CD4-positive, CD25-positive, alpha-beta regulatory T cell (primary cell): ENCODE measurements around the gene GREM2. TPM values are rescaled to one million over a fixed set of nuclear protein-coding genes. Genes with fewer than 3 reads are reported as not detected.
A peak's percentile ranks its signal among the peaks of the same experiment; 100 is the strongest.

Experiments used
- ATAC-seq, 2 donors: fragments of 150-1000 bp; cut with Tn5 transposase; one replicate each; pipeline ENCODE4 v1.10.0; 2021; ENCODE audit warnings: low read depth in 2 of 2, moderate number of reproducible peaks in 2 of 2, moderate library complexity in 1 of 2
- DNase-seq, 3 donors: peaks; one replicate each; pipeline versions ENCODE4 v3.0.0 to v3.0.0-alpha.2; 2012 to 2022; ENCODE audit warnings: mixed read lengths in 1 of 3
- H3K27ac ChIP-seq: one replicate; pipeline ENCODE4 v1.7.0; 2013; ENCODE audit warnings: mild to moderate bottlenecking, low read length; ENCODE audit not compliant: insufficient read depth, poor library complexity, severe bottlenecking
- H3K27me3 ChIP-seq: one replicate; pipeline ENCODE4 v1.7.0; 2013; ENCODE audit warnings: low read length; ENCODE audit not compliant: control insufficient read depth, insufficient read depth
- H3K36me3 ChIP-seq: one replicate; pipeline ENCODE4 v1.7.0; 2013; ENCODE audit warnings: mild to moderate bottlenecking, low read length, moderate library complexity; ENCODE audit not compliant: control insufficient read depth, insufficient read depth
- H3K4me1 ChIP-seq: 2 replicates; pipeline ENCODE4 v1.7.0; 2013; ENCODE audit warnings: mild to moderate bottlenecking, low read length; ENCODE audit not compliant: insufficient read depth, control insufficient read depth, poor library complexity, severe bottlenecking
- H3K4me3 ChIP-seq: one replicate; pipeline ENCODE4 v1.7.0; 2013; ENCODE audit warnings: low read depth, mild to moderate bottlenecking, low read length, moderate library complexity
- H3K9me3 ChIP-seq, 2 experiments: 1 replicate in 1 of 2; 2 replicates in 1 of 2; pipeline ENCODE4 v1.7.0; 2013; ENCODE audit warnings: low read length in 2 of 2, mild to moderate bottlenecking in 1 of 2, moderate library complexity in 1 of 2; ENCODE audit not compliant: control insufficient read depth in 2 of 2
- H3K27ac Mint-ChIP-seq, 3 donors: one replicate each; pipeline ENCODE4 v1.8.0; 2020 to 2022; ENCODE audit warnings: mild to moderate bottlenecking in 3 of 3, mixed read lengths in 3 of 3, moderate library complexity in 2 of 3
- H3K27me3 Mint-ChIP-seq: one replicate; pipeline ENCODE4 v1.8.0; 2022; ENCODE audit warnings: mild to moderate bottlenecking, mixed read lengths
- H3K36me3 Mint-ChIP-seq: one replicate; pipeline ENCODE4 v1.8.0; 2020; ENCODE audit warnings: mixed read lengths
- H3K4me1 Mint-ChIP-seq, 4 donors: one replicate each; pipeline ENCODE4 v1.8.0; 2020 to 2022; ENCODE audit warnings: mixed read lengths in 4 of 4, mild to moderate bottlenecking in 1 of 4
- H3K4me3 Mint-ChIP-seq, 4 donors: one replicate each; pipeline ENCODE4 v1.8.0; 2020 to 2022; ENCODE audit warnings: mild to moderate bottlenecking in 4 of 4, mixed read lengths in 4 of 4, moderate library complexity in 3 of 4
- H3K9me3 Mint-ChIP-seq, 7 donors: one replicate each; pipeline ENCODE4 v1.8.0; 2020 to 2022; ENCODE audit warnings: mixed read lengths in 7 of 7, mild to moderate bottlenecking in 3 of 7, moderate library complexity in 2 of 7
- polyA plus RNA-seq, 4 donors: library from polyadenylated mRNA; unstranded; fragments of 300-500 nt; fragmentation: Illumina TruSeq; gene quantifications; one replicate each; pipeline ENCODE4 v1.2.3, GENCODE V29; 2021
- total RNA-seq: library from RNA; stranded (reverse); gene quantifications from one replicate; pipeline ENCODE4 v1.2.3, GENCODE V29; 2022

GREM2 gene
- total and polyA plus RNA-seq, 5 donors from 2014 or later, result not detected

DNA sequence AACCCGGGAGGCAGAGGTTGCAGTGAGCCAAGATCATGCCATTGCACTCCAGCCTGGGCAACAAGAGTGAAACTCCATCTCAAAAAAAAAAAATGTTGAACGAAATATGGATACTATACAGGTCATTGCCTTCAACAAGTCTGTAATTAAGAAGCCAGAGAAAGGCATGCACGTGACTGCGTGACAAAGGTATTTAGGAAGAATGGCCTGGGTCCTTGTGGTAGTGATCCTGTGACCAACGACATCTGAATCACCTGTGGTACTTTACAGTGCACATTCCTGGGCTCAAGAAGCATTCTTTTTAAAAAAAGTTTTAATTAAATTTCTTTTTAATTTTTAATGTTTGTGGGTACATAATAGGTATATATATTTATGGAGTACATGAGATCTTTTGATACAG lies 115.0 kb downstream of the GREM2 start:
- Histone ChIP-seq H3K4me3 (no peak overlapping the region), H3K9me3 (peaks cover 0 to 4% of the 10 kb centered on the region in 2 experiments), H3K4me1 (no peaks in the 10 kb centered on the region), H3K27ac (no peak overlapping the region), H3K36me3 (no peaks in the 10 kb centered on the region), H3K27me3 (no peaks in the 10 kb centered on the region)
- Mint-ChIP-seq H3K27ac (no peak overlapping the region), H3K4me1 (no peaks in the 10 kb centered on the region), H3K27me3 (no peaks in the 10 kb centered on the region), H3K9me3 (peaks cover 0 to 22% (median 3%) of the 10 kb centered on the region in 7 donors), H3K4me3 (peak overlapping the region in 1 of 4 donors; percentile 45), H3K36me3 (no peaks in the 10 kb centered on the region)
- DNase-seq (no peak), ATAC-seq (no peak)

- H3K9me3 Mint-ChIP-seq, result peaks cover 0 to 25% (median 4%) of the 10 kb centered on the region in 7 donors
- DNase-seq (no peak), ATAC-seq (no peak)
- H3K9me3 ChIP-seq, result peaks cover 0 to 4% of the 10 kb centered on the region in 2 experiments
- H3K27me3 ChIP-seq, result no peaks in the 10 kb centered on the region
- H3K36me3 ChIP-seq, result no peaks in the 10 kb centered on the region
- no peak overlapping the region for H3K4me3 ChIP-seq
- H3K4me1 ChIP-seq, result no peaks in the 10 kb centered on the region
- H3K27ac Mint-ChIP-seq, result no peak overlapping the region
- H3K4me3 Mint-ChIP-seq, result peak overlapping the region in 1 of 4 donors; percentile 45
- no peaks in the 10 kb centered on the region for H3K4me1 Mint-ChIP-seq
- no peak overlapping the region for H3K27ac ChIP-seq
- H3K27me3 Mint-ChIP-seq, result no peaks in the 10 kb centered on the region
- no peaks in the 10 kb centered on the region for H3K36me3 Mint-ChIP-seq
These were observed 115.6 kb downstream of the GREM2 start for GRCh38 chr1:240496356-240496755.

DNA sequence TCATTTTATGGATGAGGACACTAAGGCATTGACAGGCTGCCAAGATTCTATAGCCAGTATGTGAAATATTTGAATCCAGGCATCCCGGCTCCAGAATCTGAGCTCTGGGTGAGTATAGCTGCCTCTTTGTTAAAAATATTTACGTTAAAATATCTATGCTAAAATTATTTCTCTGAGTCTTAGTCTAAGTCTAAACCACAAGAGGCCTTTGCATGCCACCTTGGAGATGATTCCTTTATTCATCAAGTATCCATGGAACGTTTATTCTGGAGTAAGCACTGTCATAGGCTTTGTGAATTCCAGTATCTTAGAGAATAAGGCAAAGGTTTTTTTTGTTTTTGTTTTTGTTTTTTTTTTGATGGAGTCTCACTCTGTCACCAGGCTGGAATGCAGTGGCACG lies 116.4 kb downstream of the GREM2 start:
- H3K4me3 Mint-ChIP-seq, result no peak overlapping the region

DNA sequence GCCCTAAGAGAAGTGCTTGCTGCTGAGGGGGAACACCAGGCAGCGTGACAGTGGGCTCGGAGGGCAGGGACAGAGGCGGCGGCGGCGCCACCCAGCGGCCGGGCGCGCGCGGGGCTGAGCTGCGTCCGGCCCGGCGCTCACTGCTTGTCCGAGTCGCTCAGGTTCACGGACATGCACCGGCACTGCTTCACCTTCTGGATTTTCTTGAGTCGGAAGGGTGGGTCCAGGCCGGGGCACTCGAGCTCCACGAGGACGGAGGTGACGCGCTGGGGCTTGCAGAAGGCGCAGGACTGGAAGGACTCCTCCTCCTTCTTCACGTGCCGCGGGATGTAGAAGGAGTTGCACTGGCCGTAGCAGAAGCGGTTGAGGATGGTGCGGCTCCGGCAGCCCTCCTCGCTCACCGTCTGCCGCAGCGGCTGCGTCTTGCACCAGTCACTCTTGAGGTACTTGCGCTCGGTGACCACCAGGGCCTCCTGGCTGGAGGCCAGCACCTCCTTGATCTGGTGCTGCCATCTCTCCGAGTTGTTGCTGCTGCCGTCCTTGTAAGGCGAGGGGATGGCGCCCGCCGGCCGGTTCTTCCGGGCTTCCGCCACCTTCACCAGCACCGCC lies 119.0 kb downstream of the GREM2 start:
- H3K27ac ChIP-seq, result no peak overlapping the region
- ATAC-seq (no peak), DNase-seq (no peak)
- no peak overlapping the region for H3K27ac Mint-ChIP-seq
- H3K36me3 ChIP-seq, result no peaks in the 10 kb centered on the region
- H3K4me1 ChIP-seq, result no peaks in the 10 kb centered on the region
- H3K4me3 Mint-ChIP-seq, result peak overlapping the region in 1 of 4 donors; percentile 39
- H3K9me3 Mint-ChIP-seq, result peaks cover 0 to 19% (median 3%) of the 10 kb centered on the region in 7 donors
- no peaks in the 10 kb centered on the region for H3K9me3 ChIP-seq
- no peak overlapping the region for H3K4me3 ChIP-seq
- H3K4me1 Mint-ChIP-seq, result no peaks in the 10 kb centered on the region
- H3K36me3 Mint-ChIP-seq, result no peaks in the 10 kb centered on the region
- no peaks in the 10 kb centered on the region for H3K27me3 Mint-ChIP-seq
- H3K27me3 ChIP-seq, result no peaks in the 10 kb centered on the region

More for the DNA sequence above, 116.4 kb downstream of the GREM2 start:
- peaks cover 0 to 25% (median 3%) of the 10 kb centered on the region in 7 donors for H3K9me3 Mint-ChIP-seq
- H3K36me3 Mint-ChIP-seq, result no peaks in the 10 kb centered on the region
- H3K27me3 Mint-ChIP-seq, result no peaks in the 10 kb centered on the region
- H3K4me1 ChIP-seq, result no peaks in the 10 kb centered on the region
- H3K4me1 Mint-ChIP-seq, result no peaks in the 10 kb centered on the region
- no peak overlapping the region for H3K27ac Mint-ChIP-seq
- peaks cover 0 to 4% of the 10 kb centered on the region in 2 experiments for H3K9me3 ChIP-seq
- no peaks in the 10 kb centered on the region for H3K27me3 ChIP-seq
- no peaks in the 10 kb centered on the region for H3K36me3 ChIP-seq
- no peak overlapping the region for H3K4me3 ChIP-seq
- DNase-seq (no peak), ATAC-seq (no peak)
- H3K27ac ChIP-seq, result no peak overlapping the region

DNA sequence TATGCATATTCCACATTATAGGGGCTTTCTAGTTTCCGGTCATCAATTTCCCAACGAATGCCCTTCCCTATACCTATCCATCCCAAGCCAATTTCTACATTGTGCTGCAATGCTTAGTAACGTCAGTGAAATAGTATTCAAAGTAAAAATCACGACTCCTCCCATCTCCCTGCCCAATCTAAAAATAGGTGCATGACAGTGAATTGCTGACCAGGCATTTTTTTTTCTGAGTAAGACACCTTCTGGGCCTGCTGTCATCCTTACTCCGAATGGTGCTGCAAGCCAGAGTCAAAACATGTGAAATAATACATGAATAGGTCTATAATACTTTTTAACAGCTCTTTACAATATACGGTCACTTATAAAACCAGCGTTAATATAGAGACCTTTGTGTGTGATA lies 120.2 kb downstream of the GREM2 start:
- no peaks in the 10 kb centered on the region for H3K27me3 Mint-ChIP-seq
- no peaks in the 10 kb centered on the region for H3K27me3 ChIP-seq
- no peak for ATAC-seq
- H3K36me3 ChIP-seq, result no peaks in the 10 kb centered on the region
- H3K9me3 Mint-ChIP-seq, result peaks cover 0 to 17% (median 4%) of the 10 kb centered on the region in 7 donors
- no peak for DNase-seq
- no peak overlapping the region for H3K4me3 Mint-ChIP-seq
- no peak overlapping the region for H3K4me3 ChIP-seq
- H3K27ac Mint-ChIP-seq, result no peak overlapping the region
- H3K9me3 ChIP-seq, result no peaks in the 10 kb centered on the region
- H3K4me1 Mint-ChIP-seq, result no peaks in the 10 kb centered on the region
- H3K4me1 ChIP-seq, result no peaks in the 10 kb centered on the region
- no peak overlapping the region for H3K27ac ChIP-seq
- H3K36me3 Mint-ChIP-seq, result no peaks in the 10 kb centered on the region

DNA sequence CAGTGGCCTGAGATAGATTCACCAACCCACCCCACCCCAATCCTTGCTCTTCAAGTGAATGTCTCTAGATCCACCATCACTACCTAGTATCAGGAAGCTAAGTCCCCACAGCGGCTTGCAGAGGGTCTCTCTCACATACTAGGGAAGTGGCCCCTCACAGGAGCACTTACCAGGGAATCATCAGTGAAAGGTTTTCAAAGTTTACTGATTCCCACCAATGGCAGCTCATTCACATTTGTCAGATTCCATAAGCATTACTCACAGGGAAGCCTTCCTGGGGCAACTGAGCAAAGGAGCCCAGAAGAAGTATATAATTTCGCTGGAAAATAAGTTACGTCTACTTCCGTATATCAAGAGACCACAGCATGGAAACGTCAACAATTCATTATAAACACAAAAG lies 120.8 kb downstream of the GREM2 start:
- H3K4me1 ChIP-seq, result no peaks in the 10 kb centered on the region
- Mint-ChIP-seq H3K4me1 (no peaks in the 10 kb centered on the region), H3K9me3 (peaks cover 0 to 20% (median 4%) of the 10 kb centered on the region in 7 donors), H3K27ac (no peak overlapping the region), H3K36me3 (no peaks in the 10 kb centered on the region), H3K27me3 (no peaks in the 10 kb centered on the region), H3K4me3 (no peak overlapping the region)
- no peaks in the 10 kb centered on the region for H3K36me3 ChIP-seq
- no peaks in the 10 kb centered on the region for H3K9me3 ChIP-seq
- DNase-seq (no peak), ATAC-seq (no peak)
- H3K27ac ChIP-seq, result no peak overlapping the region
- no peak overlapping the region for H3K4me3 ChIP-seq
- H3K27me3 ChIP-seq, result no peaks in the 10 kb centered on the region

GRCh38 chr1:240487493-240487892 lies 124.5 kb downstream of the GREM2 start:
- Histone ChIP-seq H3K9me3 (no peaks in the 10 kb centered on the region), H3K27me3 (no peaks in the 10 kb centered on the region), H3K36me3 (no peaks in the 10 kb centered on the region), H3K4me3 (no peak overlapping the region), H3K4me1 (no peaks in the 10 kb centered on the region), H3K27ac (no peak overlapping the region)
- Mint-ChIP-seq H3K27me3 (no peaks in the 10 kb centered on the region), H3K36me3 (no peaks in the 10 kb centered on the region), H3K27ac (no peak overlapping the region), H3K4me1 (no peaks in the 10 kb centered on the region), H3K9me3 (peaks cover 0 to 15% (median 5%) of the 10 kb centered on the region in 7 donors), H3K4me3 (no peak overlapping the region)
- ATAC-seq, result no peak
- DNase-seq, result no peak

DNA sequence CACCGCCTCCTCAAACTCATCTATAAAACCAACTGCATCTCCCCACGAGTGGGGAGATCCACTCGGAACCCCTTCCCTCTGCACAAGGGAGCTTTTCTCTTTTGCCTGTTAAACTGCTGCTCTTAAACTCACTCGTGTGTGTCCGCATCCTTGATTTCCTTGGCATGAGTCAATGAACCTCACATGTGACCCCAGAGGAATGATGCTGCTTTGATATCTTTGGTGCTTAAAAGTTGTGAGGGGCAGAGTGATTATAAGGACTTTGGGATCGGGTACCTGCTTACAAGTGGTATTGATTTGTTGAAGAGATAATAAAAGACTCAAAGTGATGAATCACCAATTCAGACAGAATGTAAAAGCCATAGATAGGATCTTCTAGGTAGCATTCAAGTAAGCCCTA lies 125.3 kb downstream of the GREM2 start:
- no peaks in the 10 kb centered on the region for H3K36me3 Mint-ChIP-seq
- Histone ChIP-seq H3K4me3 (no peak overlapping the region), H3K27me3 (no peaks in the 10 kb centered on the region), H3K9me3 (no peaks in the 10 kb centered on the region), H3K4me1 (no peaks in the 10 kb centered on the region), H3K36me3 (no peaks in the 10 kb centered on the region), H3K27ac (no peak overlapping the region)
- DNase-seq, result no peak
- no peaks in the 10 kb centered on the region for H3K4me1 Mint-ChIP-seq
- no peaks in the 10 kb centered on the region for H3K27me3 Mint-ChIP-seq
- H3K27ac Mint-ChIP-seq, result no peak overlapping the region
- no peak overlapping the region for H3K4me3 Mint-ChIP-seq
- peaks cover 0 to 17% (median 4%) of the 10 kb centered on the region in 7 donors for H3K9me3 Mint-ChIP-seq
- no peak for ATAC-seq
